HCT116 (cell line): ENCODE results near the gene MAN1A1. TPM values are rescaled to one million over a fixed set of nuclear protein-coding genes. Genes with fewer than 3 reads are reported as not detected.

Experiments used
- ATAC-seq: fragments of 200-7000 bp; cut with Tn5 transposase; 2 replicates; pipeline ENCODE4 v1.9.1; 2020; ENCODE audit warnings: mild to moderate bottlenecking, moderate library complexity
- BruUV-seq: library from RNA; stranded (reverse); fragments of 400-500 nt; replicated peaks from 2 replicates; lab custom pipeline; 2021; lab: Mats Ljungman, UMichigan
- CTCF ChIA-PET: fragments of 300-600 bp; sonication (Branson Sonifier 250); formaldehyde crosslinking; loops from one replicate; lab custom pipeline; 2021; ENCODE audit warnings: antibody characterized with exemption; lab: Charles Lee
- POLR2A ChIA-PET: fragments of 300-600, 350-600 bp; sonication (Branson Sonifier 250); formaldehyde crosslinking; loops from one replicate; lab custom pipeline; 2021; ENCODE audit warnings: antibody characterized with exemption; lab: Charles Lee
- RAD21 ChIA-PET, 2 experiments: fragments of 300-600 bp; sonication (Branson Sonifier 250); formaldehyde crosslinking; loops; one replicate each; lab custom pipeline; 2023; ENCODE audit warnings: low total read pairs in 2 of 2; ENCODE audit not compliant: uncharacterized antibody in 2 of 2, unreplicated experiment in 2 of 2, low non-redundant PET in 1 of 2; lab: Charles Lee
- DNase-seq: peaks from one replicate; pipeline ENCODE4 v3.0.0-alpha.2; 2010; ENCODE audit warnings: low read depth, low spot score
- H2AFZ ChIP-seq: fragments of 200-600 bp; shearing (Covaris generic), sonication (generic); 2 replicates; pipeline ENCODE4 v1.6.1; 2017; ENCODE audit warnings: low read depth, mixed run types, mixed read lengths, antibody characterized with exemption, low read length; ENCODE audit not compliant: poor library complexity, severe bottlenecking
- H3K27ac ChIP-seq: 2 replicates; pipeline ENCODE4 v1.5.1; 2012; ENCODE audit warnings: low read depth, low read length
- H3K27me3 ChIP-seq: fragments of 200-600 bp; sonication (generic); 2 replicates; pipeline ENCODE4 v1.6.1; 2016; ENCODE audit warnings: mixed run types, low read length, mixed read lengths; ENCODE audit not compliant: insufficient read depth
- H3K36me3 ChIP-seq, 2 experiments: fragments of 200-500 bp in 1 of 2; fragments of 200-600 bp in 1 of 2; sonication (Bioruptor generic) in 1 of 2; sonication (generic) in 1 of 2; 2 replicates each; pipeline versions ENCODE4 v1.5.1 to v1.6.1; 2014 to 2016; ENCODE audit warnings: low read length in 2 of 2, inconsistent platforms in 1 of 2, mixed read lengths in 1 of 2, mixed run types in 1 of 2; ENCODE audit not compliant: insufficient read depth in 2 of 2, control insufficient read depth in 1 of 2
- H3K4me1 ChIP-seq, 2 experiments: fragments of 200-600 bp in 1 of 2; sonication (generic) in 1 of 2; 2 replicates each; pipeline versions ENCODE4 v1.5.1 to v1.6.1; 2012 to 2017; ENCODE audit warnings: low read length in 2 of 2, inconsistent platforms in 1 of 2, mild to moderate bottlenecking in 1 of 2, mixed read lengths in 1 of 2, mixed run types in 1 of 2, moderate library complexity in 1 of 2; ENCODE audit not compliant: insufficient read depth in 2 of 2, control insufficient read depth in 1 of 2
- H3K4me2 ChIP-seq: fragments of 200-600 bp; sonication (generic); 2 replicates; pipeline ENCODE4 v1.6.1; 2017; ENCODE audit warnings: mixed run types, low read length, mixed read lengths
- H3K4me3 ChIP-seq, 2 experiments: fragments of 200-600 bp in 1 of 2; sonication (generic) in 1 of 2; replicated peaks in 1 of 2; 2 replicates each; pipeline ENCODE4 v1.5.1; 2011 to 2016; ENCODE audit warnings: low read length in 2 of 2, control low read depth in 1 of 2, low read depth in 1 of 2, mild to moderate bottlenecking in 1 of 2, mixed read lengths in 1 of 2, mixed run types in 1 of 2
- H3K79me2 ChIP-seq: fragments of 200-600 bp; sonication (generic); 2 replicates; pipeline ENCODE4 v1.6.1; 2017; ENCODE audit warnings: mild to moderate bottlenecking, mixed run types, low read length, moderate library complexity, mixed read lengths; ENCODE audit not compliant: insufficient read depth
- H3K9ac ChIP-seq: fragments of 200-600 bp; sonication (generic); 2 replicates; pipeline ENCODE4 v1.6.1; 2016; ENCODE audit warnings: low read length, mixed read lengths
- H3K9me2 ChIP-seq: fragments of 200-600 bp; sonication (generic), shearing (Covaris generic); 2 replicates; pipeline ENCODE4 v1.6.1; 2017; ENCODE audit warnings: mixed run types, mild to moderate bottlenecking, moderate library complexity; ENCODE audit not compliant: insufficient read depth
- H3K9me3 ChIP-seq, 2 experiments: fragments of 200-500 bp in 1 of 2; fragments of 200-600 bp in 1 of 2; sonication (Bioruptor generic) in 1 of 2; sonication (generic) in 1 of 2; 2 replicates each; pipeline ENCODE4 v1.6.1; 2014 to 2017; ENCODE audit warnings: low read length in 2 of 2, mixed read lengths in 2 of 2, inconsistent platforms in 1 of 2, low read depth in 1 of 2, mild to moderate bottlenecking in 1 of 2, mixed run types in 1 of 2, moderate library complexity in 1 of 2; ENCODE audit not compliant: control insufficient read depth in 1 of 2, insufficient read depth in 1 of 2
- H4K20me1 ChIP-seq: fragments of 200-600 bp; sonication (generic), shearing (Covaris generic); 2 replicates; pipeline ENCODE4 v1.6.1; 2017; ENCODE audit warnings: mixed run types, mild to moderate bottlenecking, moderate library complexity; ENCODE audit not compliant: insufficient read depth
- ATF3 ChIP-seq: IDR thresholded peaks from 2 replicates; pipeline ENCODE4 v1.6.1; 2012
- CBX3 ChIP-seq: IDR thresholded peaks from 2 replicates; pipeline ENCODE4 v1.6.1; 2012; ENCODE audit warnings: low read depth
- CTCF ChIP-seq, 3 experiments: fragments of 200-600 bp in 1 of 3; sonication (generic) in 1 of 3; IDR thresholded peaks in 2 of 3; conservative IDR thresholded peaks in 1 of 3; 2 replicates each; pipeline ENCODE4 v1.5.1; 2012 to 2017; ENCODE audit warnings: low read depth in 2 of 3, low read length in 2 of 3, antibody characterized with exemption in 1 of 3, borderline replicate concordance in 1 of 3, control low read depth in 1 of 3, mild to moderate bottlenecking in 1 of 3, mixed read lengths in 1 of 3, mixed run types in 1 of 3, moderate library complexity in 1 of 3; ENCODE audit not compliant: insufficient read depth in 1 of 3
- EGR1 ChIP-seq: IDR thresholded peaks from 2 replicates; pipeline ENCODE4 v1.6.1; 2012; ENCODE audit warnings: low read depth
- ELF1 ChIP-seq: IDR thresholded peaks from 2 replicates; pipeline ENCODE4 v1.6.1; 2012; ENCODE audit warnings: low read depth, borderline replicate concordance
- EZH2 ChIP-seq: fragments of 200-600 bp; sonication (generic); IDR thresholded peaks from 2 replicates; pipeline ENCODE4 v1.6.1; 2017; ENCODE audit warnings: antibody characterized with exemption, mixed run types
- EZH2phosphoT487 ChIP-seq: fragments of 200-600 bp; IDR thresholded peaks from 2 replicates; pipeline ENCODE4 v1.6.1; 2018; ENCODE audit warnings: antibody characterized with exemption, borderline replicate concordance
- FOSL1 ChIP-seq: IDR thresholded peaks from 2 replicates; pipeline ENCODE4 v1.6.1; 2012; ENCODE audit warnings: low read depth
- JUND ChIP-seq: IDR thresholded peaks from 2 replicates; pipeline ENCODE4 v1.6.1; 2012
- MAX ChIP-seq: IDR thresholded peaks from 2 replicates; pipeline ENCODE4 v1.6.1; 2012
- POLR2A ChIP-seq: IDR thresholded peaks from 2 replicates; pipeline ENCODE4 v1.7.0; 2011; ENCODE audit warnings: borderline replicate concordance; ENCODE audit not compliant: insufficient read depth, insufficient read length; ENCODE audit errors: extremely low read depth
- REST ChIP-seq: IDR thresholded peaks from 2 replicates; pipeline ENCODE4 v1.6.1; 2012; ENCODE audit warnings: low read depth
- SIN3A ChIP-seq: IDR thresholded peaks from 2 replicates; pipeline ENCODE4 v1.6.1; 2012; ENCODE audit warnings: low read depth
- TCF7L2 ChIP-seq: IDR thresholded peaks from 2 replicates; pipeline ENCODE4 v1.7.0; 2011; ENCODE audit warnings: borderline replicate concordance, inconsistent platforms; ENCODE audit not compliant: insufficient read depth, insufficient read length; ENCODE audit errors: extremely low read depth
- ZBTB33 ChIP-seq: IDR thresholded peaks from 2 replicates; pipeline ENCODE4 v1.6.1; 2011; ENCODE audit warnings: mild to moderate bottlenecking, low read length, moderate library complexity; ENCODE audit not compliant: insufficient replicate concordance; ENCODE audit errors: extremely low read depth
- ZFX ChIP-seq: fragments of 450-650 bp; IDR thresholded peaks from 2 replicates; pipeline ENCODE4 v1.6.1; 2017
- ZNF274 ChIP-seq: fragments of 200-500 bp; sonication (Bioruptor generic); IDR thresholded peaks from 2 replicates; pipeline ENCODE4 v1.6.1; 2014; ENCODE audit warnings: mild to moderate bottlenecking, low read depth, low read length, inconsistent platforms
- intact Hi-C: fragments of 100-400 bp; cut with micrococcal nuclease; formaldehyde crosslinking; loops from 2 replicates; pipeline ENCODE4 v1.10.0; 2022
- total RNA-seq: library from RNA; stranded (reverse); gene quantifications from one replicate; pipeline ENCODE4 v1.2.1, GENCODE V29; 2021; ENCODE audit not compliant: unreplicated experiment

Gene MAN1A1
- total RNA-seq, 1 experiment from 2014 or later, result 46.0 TPM

GRCh38 chr6:119280080-119280479 is 69.5 kb downstream of the MAN1A1 start:
- no peaks in the 10 kb centered on the region for H3K9me2 ChIP-seq
- no peak overlapping the region for H2AFZ ChIP-seq
- H3K79me2 ChIP-seq, result no peaks in the 10 kb centered on the region
- TF ChIP-seq SIN3A (no peak), JUND (no peak), POLR2A (no peak), ZNF274 (no peak), ZBTB33 (no peak), CTCF (IDR thresholded peaks at IDR 0.05 in 2 of 3, conservative IDR thresholded peaks at IDR 0.05 in 1 of 3; ENCODE audit: borderline replicate concordance in 1 of 3, insufficient read depth in 1 of 3, low read depth in 2 of 3, low read length in 2 of 3) (no peak), TCF7L2 (no peak), ZFX (no peak), EZH2 (no peak), EZH2phosphoT487 (no peak), FOSL1 (no peak), MAX (no peak), CBX3 (no peak), ELF1 (no peak), EGR1 (no peak), REST (no peak), ATF3 (no peak)
- ATAC-seq (no peak), DNase-seq (no peak)
- H3K9ac ChIP-seq, result no peak overlapping the region
- BruUV-seq, result no TSS peak
- H3K4me3 ChIP-seq, result no peak overlapping the region
- RAD21 ChIA-PET, result no interaction called here
- H3K27me3 ChIP-seq, result no peaks in the 10 kb centered on the region
- H3K27ac ChIP-seq, result peak overlapping the region; percentile 47; the same call in 1 of the 2 replicates
- H3K4me2 ChIP-seq, result no peak overlapping the region
- CTCF ChIA-PET, result no interaction called here
- H3K36me3 ChIP-seq, result no peaks in the 10 kb centered on the region; a peak in 1 of 4 replicates
- peaks cover 14 to 25% of the 10 kb centered on the region in 2 experiments; a peak in 3 of 4 replicates for H3K4me1 ChIP-seq
- intact Hi-C loops, result no loop called here
- no peaks in the 10 kb centered on the region for H3K9me3 ChIP-seq
- POLR2A ChIA-PET, result no interaction called here
- H4K20me1 ChIP-seq, result no peaks in the 10 kb centered on the region
